CD4-positive, alpha-beta T cell treated with Interleukin-17A for 4 hours (primary cell): ENCODE data around the gene HPD.

Experiments
- DNase-seq: peaks from one replicate; pipeline ENCODE4 v3.0.0-alpha.2; 2020; ENCODE audit warnings: mixed read lengths

Gene HPD

DNA sequence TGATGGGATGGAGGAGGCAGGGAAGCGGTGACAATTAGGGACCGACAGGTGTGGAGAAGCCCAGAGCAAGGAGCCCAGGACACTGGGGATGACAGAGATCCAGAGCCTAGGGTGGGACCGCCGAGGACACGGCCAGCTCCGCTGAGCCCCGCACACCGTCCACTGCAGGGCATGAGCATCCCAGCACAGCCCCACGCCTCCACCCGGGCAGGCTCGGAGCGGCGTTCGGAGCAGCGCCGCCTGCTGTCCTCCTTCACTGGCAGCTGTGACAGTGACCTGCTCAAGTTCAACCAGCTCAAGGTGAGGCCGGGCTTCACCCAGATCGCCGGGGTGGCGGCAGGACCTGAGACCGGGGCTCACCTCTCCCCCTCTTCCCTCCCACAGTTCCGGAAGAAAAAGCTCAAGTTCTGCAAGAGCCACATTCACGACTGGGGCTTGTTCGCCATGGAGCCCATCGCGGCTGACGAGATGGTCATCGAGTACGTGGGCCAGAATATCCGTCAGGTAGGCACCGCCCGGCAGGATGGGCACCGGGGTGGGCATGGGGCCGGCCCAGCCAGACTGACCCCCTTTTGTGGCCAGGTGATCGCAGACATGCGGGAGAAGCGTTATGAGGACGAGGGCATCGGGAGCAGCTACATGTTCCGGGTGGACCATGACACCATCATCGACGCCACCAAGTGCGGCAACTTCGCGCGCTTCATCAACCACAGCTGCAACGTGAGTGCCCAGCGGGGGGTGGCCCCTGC lies 31.1 kb downstream of the HPD start:
- no peak for DNase-seq

DNA sequence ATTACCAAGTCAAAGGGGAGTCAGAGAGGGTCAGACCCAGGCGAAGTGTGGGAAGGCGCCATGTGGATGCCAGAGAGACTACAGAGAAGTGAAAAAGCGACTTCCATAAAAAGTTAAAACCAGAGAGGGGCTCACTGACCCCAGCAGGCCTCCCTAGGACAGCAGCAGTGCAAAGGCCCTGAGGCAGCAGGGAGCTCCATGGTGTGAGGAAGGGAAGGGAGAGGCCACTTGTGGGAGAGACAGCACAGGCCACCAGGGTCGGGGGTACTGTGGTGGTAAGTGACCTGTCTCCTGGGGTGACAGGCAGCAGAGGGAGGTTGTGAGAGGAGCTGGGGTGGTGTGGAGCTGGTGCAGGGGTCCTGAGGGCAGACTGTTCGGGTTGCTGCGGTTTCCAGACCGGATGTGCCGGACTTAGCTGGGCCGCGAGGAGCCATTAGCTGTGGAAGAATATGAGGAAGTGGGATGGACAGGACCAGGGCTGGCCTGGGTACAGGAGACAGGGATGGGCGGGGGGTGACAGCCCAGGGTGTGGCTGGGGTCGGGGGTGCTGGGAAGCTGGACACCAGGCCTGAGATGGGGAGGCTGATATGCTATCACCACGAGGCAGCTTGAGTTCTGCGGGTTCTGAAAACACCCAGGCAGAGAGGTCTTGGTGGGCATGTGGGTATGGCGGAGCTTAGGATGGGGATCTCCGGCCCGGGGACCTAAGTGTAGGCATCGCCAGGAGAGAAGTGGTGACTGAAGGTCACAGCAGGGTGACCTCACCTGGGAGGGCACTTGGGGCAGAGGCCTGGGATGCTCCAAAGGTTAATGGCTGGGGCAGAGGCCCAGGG lies 32.1 kb downstream of the HPD start:
- DNase-seq: no peak

- no peak for DNase-seq
These were observed 33.6 kb downstream of the HPD start for GRCh38 chr12:121825041-121825523.

DNA sequence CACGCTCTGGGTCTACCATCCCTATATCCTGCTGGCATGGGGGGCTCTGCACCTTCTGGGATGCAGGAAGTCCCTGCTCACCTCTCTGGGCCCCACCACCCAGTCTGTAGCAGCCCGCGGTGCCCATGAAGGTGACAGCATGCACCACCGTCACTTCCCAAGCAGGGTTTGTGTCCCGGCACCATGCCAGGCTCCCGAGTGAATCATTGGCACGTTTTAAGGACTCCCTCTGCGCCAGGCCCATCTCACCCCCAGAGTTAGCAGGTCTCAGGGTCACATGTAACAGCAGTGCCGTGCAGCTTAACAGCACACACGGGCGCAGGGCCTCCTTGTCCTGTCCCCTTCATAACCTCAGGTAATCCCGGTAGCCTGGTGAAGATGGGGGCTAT lies 34.9 kb downstream of the HPD start:
- DNase-seq: no peak

DNA sequence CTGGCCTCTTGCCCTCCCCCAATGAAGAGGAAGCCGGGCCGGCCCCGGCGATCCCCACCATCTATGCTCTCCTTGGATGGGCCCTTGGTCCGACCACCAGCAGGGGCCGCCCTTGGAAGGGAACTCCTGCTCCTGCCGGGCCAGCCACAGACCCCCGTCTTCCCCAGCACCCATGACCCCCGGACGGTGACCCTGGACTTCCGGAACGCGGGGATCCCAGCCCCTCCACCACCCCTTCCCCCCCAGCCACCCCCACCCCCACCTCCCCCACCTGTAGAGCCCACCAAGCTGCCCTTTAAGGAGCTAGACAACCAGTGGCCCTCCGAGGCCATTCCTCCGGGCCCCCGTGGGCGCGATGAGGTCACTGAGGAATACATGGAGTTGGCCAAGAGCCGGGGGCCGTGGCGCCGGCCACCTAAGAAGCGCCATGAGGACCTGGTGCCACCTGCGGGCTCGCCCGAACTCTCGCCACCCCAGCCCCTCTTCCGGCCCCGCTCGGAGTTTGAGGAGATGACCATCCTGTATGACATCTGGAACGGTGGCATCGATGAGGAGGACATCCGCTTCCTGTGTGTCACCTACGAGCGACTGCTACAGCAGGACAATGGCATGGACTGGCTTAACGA lies 35.4 kb downstream of the HPD start:
- DNase-seq: no peak

DNA sequence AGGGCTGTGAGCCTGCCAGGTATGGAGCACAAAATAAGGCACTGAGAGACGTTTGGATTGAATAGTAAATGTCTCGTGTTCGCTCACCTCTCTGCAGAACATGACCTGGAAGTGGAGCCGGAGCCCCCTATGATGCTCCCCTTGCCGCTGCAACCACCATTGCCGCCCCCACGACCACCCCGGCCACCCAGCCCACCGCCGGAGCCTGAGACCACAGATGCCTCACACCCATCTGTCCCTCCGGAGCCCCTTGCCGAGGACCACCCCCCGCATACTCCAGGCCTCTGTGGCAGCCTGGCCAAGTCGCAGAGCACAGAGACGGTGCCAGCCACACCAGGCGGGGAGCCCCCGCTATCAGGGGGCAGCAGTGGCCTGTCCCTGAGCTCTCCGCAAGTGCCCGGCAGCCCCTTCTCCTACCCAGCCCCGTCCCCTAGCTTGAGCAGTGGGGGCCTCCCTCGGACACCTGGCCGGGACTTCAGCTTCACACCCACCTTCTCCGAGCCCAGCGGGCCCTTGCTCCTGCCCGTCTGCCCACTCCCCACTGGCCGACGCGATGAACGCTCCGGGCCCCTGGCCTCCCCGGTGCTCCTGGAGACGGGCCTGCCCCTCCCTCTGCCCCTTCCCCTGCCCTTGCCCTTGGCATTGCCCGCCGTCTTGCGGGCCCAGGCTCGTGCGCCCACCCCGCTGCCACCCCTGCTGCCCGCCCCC lies 36.1 kb downstream of the HPD start:
- DNase-seq: no peak

DNA sequence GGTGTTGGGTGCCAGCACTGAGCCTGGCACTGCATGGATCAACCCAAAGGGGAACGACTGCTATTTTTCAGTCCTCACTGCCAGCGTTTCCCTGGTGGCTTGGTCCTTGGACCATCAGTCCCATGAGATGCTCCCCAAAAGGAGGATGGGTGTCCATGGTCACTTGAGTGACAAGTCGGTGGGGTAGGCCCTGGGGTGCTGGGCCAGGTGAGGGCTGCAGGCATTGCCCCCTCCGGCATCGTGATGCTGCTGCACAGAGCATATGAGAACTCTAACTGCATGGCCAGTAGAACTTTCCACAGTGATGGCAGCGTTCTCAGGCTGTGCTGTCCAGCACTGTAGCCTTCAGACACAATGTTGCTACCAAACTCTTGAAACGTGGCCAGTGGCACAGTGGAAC lies 38.6 kb downstream of the HPD start:
- no peak for DNase-seq

DNA sequence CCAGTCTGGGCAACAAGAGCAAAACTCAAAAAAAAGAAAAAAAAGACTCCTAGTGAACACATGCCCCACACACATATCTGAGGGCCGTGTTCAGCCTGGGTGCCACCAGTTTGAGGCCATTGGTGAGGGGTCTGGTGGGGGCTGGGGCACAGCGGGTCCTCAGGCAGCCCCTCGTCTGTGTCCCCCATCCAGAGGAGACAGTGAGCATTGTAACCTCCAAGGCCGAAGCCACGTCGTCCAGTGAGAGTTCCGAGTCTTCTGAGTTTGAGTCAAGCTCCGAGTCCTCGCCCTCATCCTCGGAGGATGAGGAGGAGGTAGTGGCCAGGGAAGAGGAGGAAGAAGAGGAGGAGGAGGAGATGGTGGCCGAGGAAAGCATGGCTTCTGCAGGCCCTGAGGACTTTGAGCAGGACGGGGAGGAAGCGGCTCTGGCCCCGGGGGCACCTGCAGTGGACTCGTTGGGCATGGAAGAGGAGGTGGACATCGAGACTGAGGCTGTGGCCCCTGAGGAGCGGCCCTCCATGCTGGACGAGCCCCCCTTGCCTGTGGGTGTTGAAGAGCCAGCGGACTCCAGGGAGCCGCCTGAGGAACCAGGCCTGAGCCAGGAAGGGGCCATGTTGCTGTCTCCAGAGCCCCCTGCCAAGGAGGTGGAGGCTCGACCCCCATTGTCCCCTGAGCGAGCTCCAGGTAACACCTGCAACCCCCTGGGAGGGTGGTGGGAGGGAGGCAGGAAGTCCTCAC lies 39.3 kb downstream of the HPD start:
- DNase-seq: no peak

- DNase-seq: no peak
These were observed 41.0 kb downstream of the HPD start for GRCh38 chr12:121817648-121818043.

DNA sequence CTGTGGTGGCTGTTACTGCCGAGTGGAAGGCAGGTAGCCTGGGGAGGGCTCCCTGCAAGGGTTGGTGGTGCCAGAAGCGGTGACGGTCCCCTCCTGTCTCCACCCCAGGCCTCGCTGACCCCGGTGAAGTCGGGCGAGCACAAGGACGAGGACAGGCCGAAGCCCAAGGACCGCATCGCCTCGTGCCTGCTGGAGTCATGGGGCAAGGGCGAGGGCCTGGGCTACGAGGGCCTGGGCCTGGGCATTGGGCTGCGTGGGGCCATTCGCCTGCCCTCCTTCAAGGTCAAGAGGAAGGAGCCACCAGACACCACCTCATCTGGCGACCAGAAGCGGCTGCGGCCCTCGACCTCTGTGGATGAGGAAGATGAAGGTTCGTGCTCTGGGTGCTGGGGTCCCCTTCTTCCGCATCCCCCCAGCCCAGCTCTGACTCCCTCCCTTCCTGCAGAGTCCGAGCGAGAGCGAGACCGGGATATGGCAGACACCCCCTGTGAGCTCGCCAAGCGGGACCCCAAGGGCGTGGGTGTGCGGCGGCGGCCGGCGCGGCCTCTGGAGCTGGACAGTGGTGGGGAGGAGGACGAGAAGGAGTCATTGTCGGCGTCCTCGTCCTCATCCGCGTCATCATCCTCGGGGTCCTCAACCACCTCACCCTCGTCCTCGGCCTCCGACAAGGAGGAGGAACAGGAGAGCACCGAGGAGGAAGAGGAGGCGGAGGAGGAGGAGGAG lies 41.6 kb downstream of the HPD start:
- no peak for DNase-seq

DNA sequence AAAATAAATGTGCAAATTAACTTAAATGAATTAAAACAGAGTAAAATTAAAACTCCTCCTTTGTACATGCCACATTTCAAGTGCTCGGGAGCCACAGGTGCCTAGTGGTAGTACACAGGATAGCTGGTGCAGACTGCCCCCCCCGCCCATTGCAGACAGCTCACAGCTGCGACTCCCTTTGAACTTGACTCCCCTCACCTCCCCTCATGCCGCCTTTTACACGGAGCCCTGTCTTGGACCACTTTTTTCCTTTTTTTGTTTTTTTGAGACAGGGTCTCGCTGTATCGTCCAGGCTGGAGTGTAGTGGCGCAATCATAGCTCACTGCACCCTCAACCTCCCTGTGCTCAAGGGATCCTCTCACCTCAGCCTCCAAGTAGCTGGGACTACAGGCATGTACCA lies 43.4 kb downstream of the HPD start:
- DNase-seq: no peak

DNA sequence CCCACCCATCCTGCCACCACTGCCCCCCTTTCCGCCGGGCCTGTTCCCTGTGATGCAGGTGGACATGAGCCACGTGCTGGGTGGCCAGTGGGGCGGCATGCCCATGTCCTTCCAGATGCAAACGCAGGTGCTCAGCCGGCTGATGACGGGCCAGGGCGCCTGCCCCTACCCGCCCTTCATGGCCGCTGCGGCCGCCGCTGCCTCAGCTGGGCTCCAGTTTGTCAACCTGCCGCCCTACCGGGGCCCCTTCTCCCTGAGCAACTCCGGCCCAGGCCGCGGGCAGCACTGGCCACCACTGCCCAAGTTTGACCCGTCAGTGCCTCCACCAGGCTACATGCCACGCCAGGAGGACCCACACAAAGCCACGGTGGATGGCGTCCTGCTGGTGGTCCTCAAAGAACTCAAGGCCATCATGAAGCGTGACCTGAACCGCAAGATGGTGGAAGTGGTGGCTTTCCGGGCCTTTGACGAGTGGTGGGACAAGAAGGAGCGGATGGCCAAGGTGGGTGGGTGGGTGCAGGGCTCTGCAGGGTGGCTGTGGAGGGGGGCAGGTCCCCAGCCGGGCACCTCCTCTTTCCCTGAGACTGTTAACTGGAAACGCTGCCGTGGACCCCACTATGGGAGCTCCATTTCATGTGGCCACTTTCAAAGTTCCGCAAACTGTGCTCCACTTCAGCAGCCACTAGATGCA lies 44.1 kb downstream of the HPD start:
- no peak for DNase-seq

DNA sequence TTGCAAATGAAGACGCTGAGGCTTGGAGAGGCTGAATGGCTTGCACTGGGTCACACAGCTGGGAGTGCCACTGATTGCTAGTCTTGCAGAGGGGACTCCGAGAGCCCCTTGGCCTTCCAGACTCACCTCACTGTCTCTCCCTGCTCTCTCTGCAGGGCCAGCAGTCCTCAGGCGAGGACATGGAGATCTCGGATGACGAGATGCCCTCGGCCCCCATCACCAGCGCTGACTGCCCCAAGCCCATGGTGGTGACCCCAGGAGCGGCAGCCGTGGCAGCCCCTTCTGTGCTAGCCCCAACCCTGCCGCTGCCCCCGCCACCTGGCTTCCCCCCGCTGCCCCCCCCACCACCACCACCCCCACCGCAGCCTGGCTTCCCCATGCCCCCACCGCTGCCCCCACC lies 44.7 kb downstream of the HPD start:
- DNase-seq: no peak

GRCh38 chr12:121812921-121813896 lies 45.5 kb downstream of the HPD start:
- DNase-seq: peak; percentile 34

DNA sequence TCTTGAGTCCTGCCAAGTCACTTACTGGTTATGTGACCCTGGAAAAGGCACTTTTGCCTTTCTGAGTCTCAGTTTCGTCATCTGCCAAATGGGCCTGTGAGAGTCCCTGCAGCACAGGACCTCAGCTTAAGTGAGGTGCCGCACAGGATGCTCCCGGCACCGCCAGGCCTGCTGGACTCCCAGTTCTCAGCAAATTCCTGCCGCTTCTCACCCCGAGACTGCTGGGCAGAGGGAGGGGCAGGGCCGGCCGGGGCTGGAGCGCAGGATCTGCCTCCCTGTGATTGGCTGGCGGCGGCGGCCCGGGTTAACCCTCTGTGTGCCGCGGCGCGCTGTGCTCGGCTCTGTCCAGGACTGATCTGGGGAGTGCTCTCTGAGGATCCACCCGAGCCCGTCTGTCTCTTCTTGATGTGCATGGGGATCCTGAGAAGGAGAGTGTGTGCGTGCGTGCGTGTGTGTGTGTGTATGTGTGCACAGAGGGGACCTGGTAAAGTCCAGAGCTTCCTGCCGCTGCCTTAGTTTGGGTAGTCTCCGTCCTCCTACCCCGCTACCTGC lies 46.3 kb downstream of the HPD start:
- peak; percentile 43 for DNase-seq

GRCh38 chr12:121811434-121812319 lies 47.0 kb downstream of the HPD start:
- peak; percentile 79 for DNase-seq

DNA sequence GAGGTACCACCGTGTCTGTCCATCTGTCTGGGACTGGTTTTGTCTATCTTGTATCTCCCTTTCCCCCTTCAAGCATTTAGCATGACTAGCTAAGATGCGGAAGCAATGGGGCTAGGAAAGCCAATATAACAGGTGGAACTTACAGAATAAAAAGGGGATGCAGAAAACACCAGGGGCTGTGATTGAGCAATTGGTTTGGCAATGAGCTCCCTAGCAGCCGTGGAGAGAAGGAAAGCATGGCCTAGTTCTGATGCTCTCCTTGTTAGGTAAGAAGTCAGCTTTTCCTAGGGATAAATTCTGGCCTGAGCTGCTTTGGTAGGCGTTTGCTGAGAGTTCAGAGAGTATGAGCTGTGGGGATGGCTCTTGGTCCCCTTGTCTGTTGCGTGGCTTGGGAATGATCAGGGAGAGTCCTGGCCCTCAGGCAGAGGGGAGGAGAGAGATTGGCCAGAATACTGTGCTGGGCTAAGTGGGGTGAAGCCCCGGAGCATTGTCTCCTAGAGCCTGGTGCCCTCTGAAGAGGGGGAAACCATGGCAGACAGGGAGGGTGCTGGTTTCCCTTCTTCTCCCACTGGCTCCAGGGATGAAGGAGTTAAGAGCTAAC lies 47.7 kb downstream of the HPD start:
- DNase-seq: no peak

- no peak for DNase-seq
These were observed 48.3 kb downstream of the HPD start for GRCh38 chr12:121810234-121810817.
